ENCODE measurements around the gene ECEL1.
"Not testable (repeated sequence)": the region's sequence is repeated elsewhere in the genome, so short reads cannot be mapped to it uniquely, and the experiment has no call there.

The ECEL1 gene

DNA sequence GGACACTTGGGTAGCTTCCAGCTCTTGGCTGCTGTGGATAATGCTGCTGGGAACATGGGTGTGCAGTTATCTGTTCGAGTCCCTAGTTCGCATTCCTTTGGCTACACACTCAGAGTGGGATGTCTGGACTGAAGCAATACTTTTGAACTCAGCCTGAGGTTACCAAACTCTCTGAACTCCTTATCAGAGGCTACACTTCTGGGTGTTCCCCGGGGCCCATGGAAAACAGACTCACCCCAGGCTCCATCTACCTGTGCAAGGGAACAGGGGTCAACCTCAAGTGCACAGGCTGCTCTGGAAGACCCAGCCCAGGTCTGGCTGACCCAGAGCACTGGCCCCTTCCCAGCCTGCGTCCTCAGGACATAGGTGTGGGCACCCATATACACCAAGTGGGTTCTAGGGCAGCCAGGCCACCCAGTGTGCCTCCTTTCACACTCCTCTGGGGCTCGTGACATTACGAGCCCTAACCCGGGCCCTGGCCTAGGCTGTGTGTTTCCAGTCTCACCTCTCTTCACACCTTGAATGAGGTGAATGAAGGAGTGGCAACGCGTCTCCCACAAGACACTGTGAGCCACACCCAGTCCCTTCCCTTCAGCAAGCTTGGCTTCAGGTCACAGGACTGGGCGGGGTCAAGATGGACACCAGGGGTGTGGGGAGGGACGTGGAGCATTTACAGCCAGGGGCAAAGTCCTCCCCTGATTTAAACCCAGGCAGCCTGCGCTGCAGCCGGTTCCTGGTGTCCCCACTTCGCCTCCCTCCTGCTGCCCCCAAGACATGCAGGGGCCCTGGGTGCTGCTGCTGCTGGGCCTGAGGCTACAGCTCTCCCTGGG is 32.0 kb downstream of the ECEL1 start, which contains the start of gene ALPI:
Gene ALPI, plus strand, starts transcription at position 728 of the 830 bp plus-strand sequence. Its CDS starts 47 bp downstream, at position 775.
- Histone ChIP-seq H3K4me3 (ENCODE audit: low read depth, low read length) (no peak within 1 kb of the TSS), H3K36me3 (ENCODE audit: control insufficient read depth in 2 of 2, insufficient read depth in 1 of 2, low read length in 2 of 2) (no peaks in the 10 kb centered on the region), H3K4me1 (ENCODE audit: control insufficient read depth, insufficient read depth, low read length) (no peaks in the 10 kb centered on the region), H3K27ac (ENCODE audit: extremely low read depth, low read depth, low read length) (no peak within 1 kb of the TSS), H3K9me3 (ENCODE audit: control insufficient read depth, insufficient read depth, low read depth, low read length) (no peaks in the 10 kb centered on the region)
- TF ChIP-seq, protein P1, sequence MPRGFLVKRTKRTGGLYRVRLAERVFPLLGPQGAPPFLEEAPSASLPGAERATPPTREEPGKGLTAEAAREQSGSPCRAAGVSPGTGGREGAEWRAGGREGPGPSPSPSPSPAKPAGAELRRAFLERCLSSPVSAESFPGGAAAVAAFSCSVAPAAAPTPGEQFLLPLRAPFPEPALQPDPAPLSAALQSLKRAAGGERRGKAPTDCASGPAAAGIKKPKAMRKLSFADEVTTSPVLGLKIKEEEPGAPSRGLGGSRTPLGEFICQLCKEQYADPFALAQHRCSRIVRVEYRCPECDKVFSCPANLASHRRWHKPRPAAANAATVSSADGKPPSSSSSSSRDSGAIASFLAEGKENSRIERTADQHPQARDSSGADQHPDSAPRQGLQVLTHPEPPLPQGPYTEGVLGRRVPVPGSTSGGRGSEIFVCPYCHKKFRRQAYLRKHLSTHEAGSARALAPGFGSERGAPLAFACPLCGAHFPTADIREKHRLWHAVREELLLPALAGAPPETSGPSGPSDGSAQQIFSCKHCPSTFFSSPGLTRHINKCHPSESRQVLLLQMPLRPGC (tag by site-specific recombination; IDR thresholded peaks at IDR 0.05), result no peak
- TF ChIP-seq ZNF398 (tag by site-specific recombination; IDR thresholded peaks at IDR 0.05) (no peak), ZNF768 (tag by site-specific recombination; IDR thresholded peaks at IDR 0.05) (no peak), ZNF580 (tag by site-specific recombination; IDR thresholded peaks at IDR 0.05) (no peak), ZNF549 (tag by site-specific recombination; IDR thresholded peaks at IDR 0.05) (no peak), ZNF510 (tag by site-specific recombination; IDR thresholded peaks at IDR 0.05; ENCODE audit: insufficient replicate concordance) (no peak), ZNF664 (tag by site-specific recombination; IDR thresholded peaks at IDR 0.05) (no peak), ZNF621 (tag by site-specific recombination; IDR thresholded peaks at IDR 0.05) (no peak)
- ChIA-PET POLR2A (no interaction called here), CTCF (no interaction called here)

- TF ChIP-seq ZNF416 (tag by site-specific recombination; IDR thresholded peaks at IDR 0.05) (no peak), SALL2 (tag by site-specific recombination; IDR thresholded peaks at IDR 0.05; ENCODE audit: borderline replicate concordance) (no peak), ZNF114 (tag by site-specific recombination; IDR thresholded peaks at IDR 0.05) (no peak), ZNF10 (tag by site-specific recombination; IDR thresholded peaks at IDR 0.05) (no peak), ZFP41 (tag by site-specific recombination; IDR thresholded peaks at IDR 0.05; ENCODE audit: borderline replicate concordance) (no peak), ZNF843 (tag by site-specific recombination; IDR thresholded peaks at IDR 0.05) (no peak)
- Histone ChIP-seq H3K27ac (ENCODE audit: extremely low read depth, low read depth, low read length) (no peak overlapping the region), H3K36me3 (ENCODE audit: control insufficient read depth in 2 of 2, insufficient read depth in 1 of 2, low read length in 2 of 2) (no peaks in the 10 kb centered on the region), H3K4me3 (ENCODE audit: low read depth, low read length) (no peak overlapping the region), H3K4me1 (ENCODE audit: control insufficient read depth, insufficient read depth, low read length) (no peaks in the 10 kb centered on the region), H3K9me3 (ENCODE audit: control insufficient read depth, insufficient read depth, low read depth, low read length) (no peaks in the 10 kb centered on the region)
- CTCF ChIA-PET, result no interaction called here
- POLR2A ChIA-PET, result no interaction called here
Measured at GRCh38 chr2:232454630-232455029, 33.0 kb downstream of the ECEL1 start.

- H3K36me3 ChIP-seq (ENCODE audit: control insufficient read depth in 2 of 2, insufficient read depth in 1 of 2, low read length in 2 of 2); H3K27ac ChIP-seq (ENCODE audit: extremely low read depth, low read depth, low read length); H3K4me3 ChIP-seq (ENCODE audit: low read depth, low read length); POLR2A ChIA-PET; H3K9me3 ChIP-seq (ENCODE audit: control insufficient read depth, insufficient read depth, low read depth, low read length); H3K4me1 ChIP-seq (ENCODE audit: control insufficient read depth, insufficient read depth, low read length): not testable (repeated sequence)
- CTCF ChIA-PET, result interaction anchor here (0.8 to 1.2 kb wide), 2 partner anchors 15 to 70 kb away, joined by 3 read pairs; no protein-coding TSS in a partner anchor
Measured at GRCh38 chr2:232451645-232452044, 36.0 kb downstream of the ECEL1 start.

All from HEK293 (cell line).